Measurements from ENCODE around the gene PRKAB1.

GRCh38 chr12:119683413-119683812 lies 15.5 kb downstream of the PRKAB1 start:
- no peak for TF ChIP-seq CTCF (conservative IDR thresholded peaks at IDR 0.05; ENCODE audit: low read depth, low read length)
- no peak for TF ChIP-seq EZH2phosphoT487 (IDR thresholded peaks at IDR 0.05; ENCODE audit: borderline replicate concordance, low read length)

All from PC-3 (cell line).